ENCODE results near the gene PCDH17. TPM values are rescaled to one million over a fixed set of nuclear protein-coding genes. Genes with fewer than 3 reads are reported as not detected.

PCDH17 gene
- total and polyA plus RNA-seq, 7 donors, result under 0.01 to 5.0 (median 2.8) TPM

DNA sequence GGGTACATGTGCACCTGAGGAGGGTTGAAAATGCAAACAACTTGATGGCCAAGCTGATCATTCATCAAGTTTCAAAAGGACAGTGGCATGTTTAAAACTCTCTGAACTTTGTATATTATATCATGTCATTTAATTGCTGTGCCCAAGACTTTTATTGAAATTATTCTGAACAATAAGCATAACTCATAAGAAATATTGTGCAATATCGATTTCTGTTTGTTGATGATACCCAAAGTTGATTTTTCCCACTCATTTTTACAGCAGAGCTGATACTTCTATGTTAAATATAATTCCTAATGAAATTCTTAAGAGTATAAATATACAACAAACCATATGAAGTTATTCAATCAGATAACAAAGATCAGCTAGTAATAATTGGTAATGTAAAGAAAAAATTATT lies 49.1 kb downstream of the PCDH17 start:
- Histone ChIP-seq H3K9me3 (no peaks in the 10 kb centered on the region), H3K4me1 (no peaks in the 10 kb centered on the region), H3K27ac (no peak overlapping the region), H3K4me3 (no peak overlapping the region), H3K36me3 (no peaks in the 10 kb centered on the region), H3K27me3 (no peaks in the 10 kb centered on the region)
- TF ChIP-seq EP300 (IDR thresholded peaks at IDR 0.05) (no peak), POLR2AphosphoS5 (IDR thresholded peaks at IDR 0.05) (no peak), POLR2A (IDR thresholded peaks at IDR 0.05) (no peak)
- TF ChIP-seq, protein P1, sequence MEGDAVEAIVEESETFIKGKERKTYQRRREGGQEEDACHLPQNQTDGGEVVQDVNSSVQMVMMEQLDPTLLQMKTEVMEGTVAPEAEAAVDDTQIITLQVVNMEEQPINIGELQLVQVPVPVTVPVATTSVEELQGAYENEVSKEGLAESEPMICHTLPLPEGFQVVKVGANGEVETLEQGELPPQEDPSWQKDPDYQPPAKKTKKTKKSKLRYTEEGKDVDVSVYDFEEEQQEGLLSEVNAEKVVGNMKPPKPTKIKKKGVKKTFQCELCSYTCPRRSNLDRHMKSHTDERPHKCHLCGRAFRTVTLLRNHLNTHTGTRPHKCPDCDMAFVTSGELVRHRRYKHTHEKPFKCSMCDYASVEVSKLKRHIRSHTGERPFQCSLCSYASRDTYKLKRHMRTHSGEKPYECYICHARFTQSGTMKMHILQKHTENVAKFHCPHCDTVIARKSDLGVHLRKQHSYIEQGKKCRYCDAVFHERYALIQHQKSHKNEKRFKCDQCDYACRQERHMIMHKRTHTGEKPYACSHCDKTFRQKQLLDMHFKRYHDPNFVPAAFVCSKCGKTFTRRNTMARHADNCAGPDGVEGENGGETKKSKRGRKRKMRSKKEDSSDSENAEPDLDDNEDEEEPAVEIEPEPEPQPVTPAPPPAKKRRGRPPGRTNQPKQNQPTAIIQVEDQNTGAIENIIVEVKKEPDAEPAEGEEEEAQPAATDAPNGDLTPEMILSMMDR (IDR thresholded peaks at IDR 0.05), result no peak
- no peak for DNase-seq
- intact Hi-C loops (cut with DNase I), result no loop called here
- 53 to 82% methylated on average over 1 of the region's 1 CpG for WGBS, 2 donors

DNA sequence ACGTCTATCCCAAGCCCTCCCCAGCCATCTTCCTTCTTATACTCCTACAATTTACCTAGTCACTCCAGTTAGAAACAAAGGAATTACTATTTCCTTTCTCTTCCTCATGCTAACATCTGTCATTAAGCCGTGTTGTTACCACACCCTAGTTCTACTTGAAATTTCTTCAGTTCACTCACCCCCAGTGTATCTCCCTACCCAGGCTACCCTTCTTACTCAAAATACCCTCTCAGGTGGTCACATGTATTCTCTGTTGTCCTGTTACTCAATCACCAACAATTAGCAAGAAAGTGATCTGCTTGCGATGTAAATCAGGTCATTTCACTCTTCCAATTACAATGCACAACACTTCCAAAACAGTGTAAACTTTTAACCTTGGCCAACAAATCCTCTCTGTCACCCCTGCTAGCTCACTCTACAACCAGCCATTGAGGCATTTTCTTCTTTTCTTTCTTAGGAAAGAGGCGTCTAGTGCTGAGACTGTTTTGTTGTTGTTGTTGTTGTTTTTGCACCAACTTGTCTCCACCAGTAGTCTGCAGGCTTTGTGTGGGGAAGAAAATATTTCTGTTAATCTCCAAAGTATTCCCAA lies 50.7 kb downstream of the PCDH17 start:
- H3K9me3 ChIP-seq, result no peaks in the 10 kb centered on the region
- intact Hi-C loops (cut with DNase I), result no loop called here
- TF ChIP-seq, protein P1 (IDR thresholded peaks at IDR 0.05), result no peak
- TF ChIP-seq POLR2A (IDR thresholded peaks at IDR 0.05), result no peak
- TF ChIP-seq EP300 (IDR thresholded peaks at IDR 0.05), result no peak
- no peak for TF ChIP-seq POLR2AphosphoS5 (IDR thresholded peaks at IDR 0.05)
- H3K4me1 ChIP-seq, result no peaks in the 10 kb centered on the region
- no peak overlapping the region for H3K4me3 ChIP-seq
- no peaks in the 10 kb centered on the region for H3K36me3 ChIP-seq
- DNase-seq, result no peak
- H3K27ac ChIP-seq, result no peak overlapping the region
- WGBS, 2 donors, result 48 to 71% methylated on average over 4 of the region's 4 CpGs
- H3K27me3 ChIP-seq, result no peaks in the 10 kb centered on the region

DNA sequence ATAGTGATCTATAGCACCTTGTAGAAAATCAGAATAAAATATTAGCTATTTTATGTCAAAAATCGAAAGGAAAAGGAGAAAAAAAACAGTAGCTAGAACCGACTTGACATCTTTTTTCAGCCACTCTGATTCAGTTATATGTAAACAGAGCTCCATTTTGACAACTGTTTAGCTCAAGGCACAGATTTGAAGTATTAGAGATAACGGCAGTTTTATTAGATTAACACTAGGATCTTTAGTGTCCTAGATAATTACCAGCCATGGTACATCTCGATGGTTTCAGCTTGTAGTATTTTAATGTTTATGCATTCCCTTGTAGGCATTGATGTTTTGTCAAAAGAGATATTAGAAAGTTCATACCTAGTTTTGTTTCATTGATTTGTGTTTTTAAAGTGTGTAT lies 67.3 kb downstream of the PCDH17 start:
- H3K9me3 ChIP-seq, result no peaks in the 10 kb centered on the region
- no peaks in the 10 kb centered on the region for H3K4me1 ChIP-seq
- no peaks in the 10 kb centered on the region for H3K36me3 ChIP-seq
- H3K27me3 ChIP-seq, result no peaks in the 10 kb centered on the region
- DNase-seq, result no peak
- WGBS, 2 donors, result 58 to 70% methylated on average over 4 of the region's 4 CpGs
- H3K27ac ChIP-seq, result no peak overlapping the region
- intact Hi-C loops (cut with DNase I), result no loop called here
- H3K4me3 ChIP-seq, result no peak overlapping the region
- no peak for TF ChIP-seq EP300 (IDR thresholded peaks at IDR 0.05)
- TF ChIP-seq POLR2AphosphoS5 (IDR thresholded peaks at IDR 0.05), result no peak
- TF ChIP-seq, protein P1 (IDR thresholded peaks at IDR 0.05), result no peak
- no peak for TF ChIP-seq POLR2A (IDR thresholded peaks at IDR 0.05)

DNA sequence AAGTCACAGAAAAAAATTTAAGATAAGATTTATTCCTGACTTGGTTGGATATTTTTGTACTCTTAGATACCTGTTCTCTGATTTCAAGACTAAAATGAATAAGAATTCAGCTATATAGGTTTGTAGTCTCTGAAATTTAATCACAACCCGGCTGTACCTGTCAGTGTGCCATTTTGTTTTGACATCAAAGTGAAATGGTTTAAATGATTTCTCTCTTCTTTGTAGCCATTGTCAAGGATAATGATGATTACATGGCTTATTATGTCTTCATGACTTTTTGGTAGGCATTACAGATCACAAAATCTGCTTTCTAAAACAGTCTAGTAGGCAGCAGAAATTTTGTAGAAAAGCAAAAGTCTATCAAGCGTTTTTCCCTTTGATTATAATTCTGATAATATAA lies 72.5 kb downstream of the PCDH17 start:
- Histone ChIP-seq H3K9me3 (no peaks in the 10 kb centered on the region), H3K27me3 (no peaks in the 10 kb centered on the region), H3K27ac (no peak overlapping the region), H3K36me3 (no peaks in the 10 kb centered on the region), H3K4me1 (no peaks in the 10 kb centered on the region), H3K4me3 (no peak overlapping the region)
- intact Hi-C loops (cut with DNase I), result no loop called here
- DNase-seq, result no peak
- 85 to 88% methylated on average over 2 of the region's 2 CpGs for WGBS, 2 donors
- no peak for TF ChIP-seq EP300 (IDR thresholded peaks at IDR 0.05)
- TF ChIP-seq, protein P1 (IDR thresholded peaks at IDR 0.05), result no peak
- no peak for TF ChIP-seq POLR2A (IDR thresholded peaks at IDR 0.05)
- TF ChIP-seq POLR2AphosphoS5 (IDR thresholded peaks at IDR 0.05), result no peak

DNA sequence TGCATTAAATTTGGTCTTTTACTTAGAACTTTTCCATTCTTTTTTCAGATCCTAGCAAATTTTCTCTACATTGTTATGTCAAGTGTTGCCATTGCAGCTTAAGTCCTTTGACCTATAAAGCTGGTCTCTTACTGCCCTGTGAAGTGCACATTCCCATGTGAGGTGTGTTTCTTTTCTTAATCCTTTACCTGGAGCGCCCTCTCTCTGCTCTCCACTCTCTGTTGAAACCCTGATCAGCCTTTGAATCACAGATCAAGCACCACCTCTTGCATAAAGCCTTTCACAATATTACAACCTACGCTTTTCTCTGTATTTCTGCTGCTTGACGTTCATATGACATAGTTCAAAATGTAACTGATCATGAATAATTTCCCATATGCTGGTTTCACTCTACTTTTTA lies 84.8 kb downstream of the PCDH17 start:
- Histone ChIP-seq H3K4me1 (no peaks in the 10 kb centered on the region), H3K9me3 (no peaks in the 10 kb centered on the region), H3K4me3 (no peak overlapping the region), H3K27me3 (no peaks in the 10 kb centered on the region), H3K27ac (no peak overlapping the region), H3K36me3 (no peaks in the 10 kb centered on the region)
- no peak for DNase-seq
- intact Hi-C loops (cut with DNase I), result no loop called here
- TF ChIP-seq POLR2A (IDR thresholded peaks at IDR 0.05), result no peak
- WGBS, 2 donors, result 44 to 69% methylated on average over 3 of the region's 3 CpGs
